Stimulated activated CD4-positive, alpha-beta T cell treated with anti-CD3 and anti-CD28 coated beads, Interleukin-12 subunit alpha, Interleukin-12 subunit beta, amount 100 ng/mL, for 4 hours (primary cell): ENCODE data around the gene KLF3.

ENCODE experiments used
- DNase-seq: peaks from one replicate; pipeline ENCODE4 v3.0.0-alpha.2; 2020

The KLF3 gene

GRCh38 chr4:38699112-38699511 lies 35.1 kb downstream of the KLF3 start:
- DNase-seq, result no peak

GRCh38 chr4:38703635-38704034 lies 39.6 kb downstream of the KLF3 start:
- no peak for DNase-seq

- no peak for DNase-seq
These were observed 40.7 kb downstream of the KLF3 start for GRCh38 chr4:38704622-38705154.

- no peak for DNase-seq
These were observed 42.3 kb downstream of the KLF3 start for GRCh38 chr4:38706301-38706700.

GRCh38 chr4:38710053-38710452 lies 46.1 kb downstream of the KLF3 start:
- no peak for DNase-seq

GRCh38 chr4:38711066-38711465 lies 47.1 kb downstream of the KLF3 start:
- no peak for DNase-seq

GRCh38 chr4:38715050-38715449 lies 51.1 kb downstream of the KLF3 start:
- no peak for DNase-seq

- no peak for DNase-seq
These were observed 52.3 kb downstream of the KLF3 start for GRCh38 chr4:38716256-38716655.

- no peak for DNase-seq
These were observed 53.6 kb downstream of the KLF3 start for GRCh38 chr4:38717604-38718003.

GRCh38 chr4:38723114-38723513 lies 59.1 kb downstream of the KLF3 start:
- DNase-seq, result no peak

GRCh38 chr4:38723726-38724474 lies 59.9 kb downstream of the KLF3 start:
- no peak for DNase-seq

GRCh38 chr4:38724475-38724808 lies 60.4 kb downstream of the KLF3 start:
- DNase-seq, result no peak

- DNase-seq, result no peak
These were observed 64.7 kb downstream of the KLF3 start for GRCh38 chr4:38728631-38729141.

GRCh38 chr4:38730493-38730829 lies 66.5 kb downstream of the KLF3 start:
- DNase-seq, result no peak

GRCh38 chr4:38730830-38731646 lies 67.0 kb downstream of the KLF3 start:
- DNase-seq, result peak; percentile 86

GRCh38 chr4:38733663-38734062 lies 69.7 kb downstream of the KLF3 start:
- DNase-seq, result no peak

GRCh38 chr4:38734446-38734845 lies 70.4 kb downstream of the KLF3 start:
- no peak for DNase-seq

GRCh38 chr4:38734911-38735310 lies 70.9 kb downstream of the KLF3 start:
- no peak for DNase-seq

- DNase-seq, result no peak
These were observed 71.9 kb downstream of the KLF3 start for GRCh38 chr4:38735870-38736269.

GRCh38 chr4:38738940-38739803 lies 75.2 kb downstream of the KLF3 start:
- DNase-seq, result no peak

- DNase-seq, result no peak
These were observed 76.3 kb downstream of the KLF3 start for GRCh38 chr4:38740303-38740702.

GRCh38 chr4:38743866-38744265 lies 79.9 kb downstream of the KLF3 start:
- no peak for DNase-seq

GRCh38 chr4:38745881-38746280 lies 81.9 kb downstream of the KLF3 start:
- no peak for DNase-seq
